LoVo (cell line): ENCODE measurements around the gene MYCL.

Experiments
- DNase-seq: peaks from one replicate; pipeline ENCODE4 v3.0.0-alpha.2; 2016; ENCODE audit warnings: low spot score

The MYCL gene

GRCh38 chr1:39852214-39852791, 49.4 kb downstream of the MYCL start:
- peak; percentile 48 for DNase-seq

DNA sequence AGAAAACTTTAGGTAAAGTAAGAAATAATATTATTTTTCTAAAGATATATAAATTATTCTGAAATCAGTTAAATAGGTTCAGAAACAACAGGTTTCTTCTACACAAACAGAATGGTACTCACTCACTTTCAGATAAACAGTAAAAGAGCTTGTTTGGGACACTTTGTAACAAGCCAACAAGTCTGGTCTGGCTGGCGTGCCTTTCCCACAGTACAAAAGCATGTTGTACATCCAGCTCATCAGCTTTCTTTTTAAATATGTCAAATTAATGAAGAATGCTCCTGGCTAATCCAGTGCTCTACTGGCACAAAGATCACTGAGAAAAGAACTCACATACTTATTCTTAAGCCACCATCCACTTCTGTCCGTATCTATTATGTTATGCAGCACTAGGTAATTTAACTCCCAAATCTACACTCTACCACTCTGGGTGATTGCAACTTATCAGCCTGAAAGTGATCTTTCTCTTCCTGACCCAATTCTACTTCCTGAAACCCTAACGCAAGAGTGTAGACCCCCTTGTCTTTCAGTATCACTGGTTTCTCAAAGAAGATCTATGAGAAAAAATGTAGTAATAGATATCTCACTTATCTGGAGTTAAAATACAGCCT, 51.0 kb downstream of the MYCL start:
- no peak for DNase-seq

- DNase-seq = no peak
These were observed 52.5 kb downstream of the MYCL start for GRCh38 chr1:39849203-39849602.

- no peak for DNase-seq
These were observed 53.8 kb downstream of the MYCL start for GRCh38 chr1:39847940-39848339.

DNA sequence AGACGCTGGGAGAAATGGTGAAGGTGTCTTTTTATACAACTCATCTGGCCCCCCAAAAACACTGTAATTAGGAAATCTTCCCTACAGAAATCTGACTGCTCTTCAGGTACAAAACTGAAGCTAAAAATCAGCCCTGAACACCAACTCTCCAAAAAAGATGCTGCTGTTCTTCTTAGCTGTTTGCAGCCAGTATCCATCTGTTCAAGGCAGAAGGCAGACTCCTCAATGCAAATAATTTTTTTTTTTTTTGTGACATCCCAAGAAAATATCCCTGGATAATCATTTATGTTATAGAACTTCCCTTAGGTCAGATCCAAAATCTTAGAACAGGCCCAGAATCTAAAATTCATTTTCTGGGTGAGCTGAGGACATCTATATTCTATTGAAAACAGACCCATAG, 54.9 kb downstream of the MYCL start:
- no peak for DNase-seq

DNA sequence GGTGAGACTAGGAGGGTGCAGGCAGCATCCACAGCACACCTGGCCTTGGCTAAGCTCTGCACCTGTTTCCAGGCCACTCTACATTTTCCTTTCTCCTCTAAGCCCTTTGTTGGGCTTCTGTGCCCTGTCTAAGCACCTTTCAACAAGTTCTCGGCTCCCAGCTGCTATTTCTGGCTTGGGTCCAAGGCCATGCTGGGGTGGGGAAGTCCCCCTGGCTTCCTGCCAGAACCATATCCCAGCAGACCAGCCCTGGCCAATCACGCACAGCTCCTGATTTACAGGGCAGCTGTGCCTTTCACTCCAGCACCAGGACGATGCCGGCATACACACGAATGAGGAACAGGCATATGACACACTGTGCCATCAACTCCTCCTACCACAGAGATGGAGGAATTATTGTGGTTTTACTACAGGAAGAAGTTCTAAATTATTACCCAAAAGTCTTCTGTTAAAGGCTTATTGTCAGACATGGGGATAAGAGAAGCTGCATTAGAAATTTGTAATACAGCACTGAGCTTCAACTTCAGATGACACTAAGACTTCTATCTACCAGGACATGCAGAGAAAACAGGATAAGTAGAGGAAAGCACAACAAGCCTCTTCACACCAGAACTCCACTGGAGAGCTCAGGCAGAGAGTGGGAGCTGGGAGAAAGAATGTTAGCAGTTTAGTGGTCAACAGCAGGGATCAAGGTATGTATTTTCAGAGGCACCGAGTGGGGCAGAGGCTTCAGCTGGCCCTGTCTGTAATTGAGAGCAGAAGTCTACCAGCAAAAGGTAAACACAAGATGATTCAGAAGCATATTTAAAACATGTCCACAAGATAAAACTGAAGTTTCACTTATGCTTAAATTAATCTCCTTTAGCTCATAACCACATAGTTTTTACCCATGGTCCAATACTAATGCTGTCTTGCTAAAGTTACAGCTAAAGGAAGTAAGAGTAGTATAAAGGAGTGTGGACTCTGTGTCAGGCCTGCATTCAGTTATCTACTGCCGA, 55.8 kb downstream of the MYCL start:
- DNase-seq = no peak
